ENCODE data around the gene NKG7.

NKG7 gene

DNA sequence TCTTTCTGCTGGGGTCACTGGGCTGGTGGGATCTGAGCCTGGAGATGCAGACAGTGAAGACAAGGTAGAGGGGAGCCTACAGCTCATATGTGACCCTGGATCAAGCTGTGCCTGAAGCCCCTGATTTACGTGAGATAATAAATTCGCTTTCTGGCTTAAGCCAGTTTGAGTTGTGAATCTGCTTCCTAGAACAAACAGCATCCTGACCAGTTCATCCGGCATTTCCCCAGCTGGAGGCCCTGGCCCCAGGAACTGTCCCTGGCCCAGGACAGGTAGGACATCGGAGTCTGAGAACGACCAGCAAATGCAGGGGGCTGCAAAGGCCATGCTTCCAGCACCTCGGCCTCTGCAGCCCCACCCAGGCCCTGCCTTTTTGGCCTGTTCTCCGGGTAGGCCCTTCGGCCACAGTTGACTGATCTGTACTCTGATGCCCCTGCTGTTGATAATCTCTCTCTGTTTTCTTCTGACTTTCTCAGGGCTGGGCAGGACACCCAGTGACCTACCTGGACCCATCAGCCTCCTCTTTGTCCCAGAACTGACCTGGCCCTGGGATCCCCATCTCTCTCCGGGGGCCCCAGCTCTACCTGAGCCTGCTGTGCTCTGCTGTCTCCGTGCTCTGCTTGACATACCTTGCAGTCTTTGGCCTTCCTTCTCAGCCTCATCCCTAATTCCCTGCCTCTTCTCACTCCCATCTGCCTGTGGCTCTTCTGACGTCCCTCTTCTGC is 21.0 kb downstream of the NKG7 start:
- DNase-seq (ENCODE audit: low read depth) = no peak
- TF ChIP-seq CTCF (IDR thresholded peaks at IDR 0.05; ENCODE audit: control insufficient read depth, extremely low read depth, insufficient read depth) = no peak
- no peak overlapping the region for H3K4me3 ChIP-seq (ENCODE audit: low read depth, low read length)

GRCh38 chr19:51347209-51347928 is 25.1 kb downstream of the NKG7 start:
- TF ChIP-seq CTCF (IDR thresholded peaks at IDR 0.05; ENCODE audit: control insufficient read depth, extremely low read depth, insufficient read depth) = no peak

GRCh38 chr19:51346742-51347141 is 25.7 kb downstream of the NKG7 start:
- H3K4me3 ChIP-seq (ENCODE audit: low read depth, low read length) = no peak overlapping the region
- no peak for DNase-seq (ENCODE audit: low read depth)
- 0 out of 2 replicates have a peak, but pooled peaks have one; percentile 5 for TF ChIP-seq CTCF (IDR thresholded peaks at IDR 0.05; ENCODE audit: control insufficient read depth, extremely low read depth, insufficient read depth)

More at GRCh38 chr19:51347209-51347928, 25.1 kb downstream of the NKG7 start:
- no peak overlapping the region for H3K4me3 ChIP-seq (ENCODE audit: low read depth, low read length)
- no peak for DNase-seq (ENCODE audit: low read depth)

DNA sequence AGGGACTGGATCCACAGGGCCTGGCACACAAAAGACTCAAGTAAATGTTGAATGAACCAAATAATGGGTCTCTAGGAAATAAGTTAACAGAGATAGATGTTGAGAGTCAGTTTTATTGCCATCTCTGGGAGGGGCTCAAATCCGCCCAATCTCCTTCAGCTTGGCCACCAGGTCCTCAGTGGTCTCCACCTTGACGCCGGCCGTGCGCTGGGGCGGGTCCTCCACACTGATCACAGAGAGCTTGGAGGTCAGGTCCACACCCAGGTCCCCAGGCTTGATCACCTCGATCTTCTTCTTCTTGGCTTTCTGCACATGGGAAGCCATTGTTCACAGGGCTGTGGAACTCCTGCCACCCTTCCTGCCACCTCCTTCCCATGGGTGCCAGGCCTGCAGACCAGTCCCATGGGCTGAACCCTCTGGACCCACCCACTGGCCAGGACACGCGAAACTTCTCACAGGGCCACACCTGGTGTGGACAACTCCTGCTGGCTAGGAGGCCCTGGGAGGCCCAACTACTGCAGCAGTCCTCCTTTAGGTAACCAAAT is 27.3 kb downstream of the NKG7 start:
- no peak for TF ChIP-seq CTCF (IDR thresholded peaks at IDR 0.05; ENCODE audit: control insufficient read depth, extremely low read depth, insufficient read depth)
- no peak overlapping the region for H3K4me3 ChIP-seq (ENCODE audit: low read depth, low read length)
- no peak for DNase-seq (ENCODE audit: low read depth)

DNA sequence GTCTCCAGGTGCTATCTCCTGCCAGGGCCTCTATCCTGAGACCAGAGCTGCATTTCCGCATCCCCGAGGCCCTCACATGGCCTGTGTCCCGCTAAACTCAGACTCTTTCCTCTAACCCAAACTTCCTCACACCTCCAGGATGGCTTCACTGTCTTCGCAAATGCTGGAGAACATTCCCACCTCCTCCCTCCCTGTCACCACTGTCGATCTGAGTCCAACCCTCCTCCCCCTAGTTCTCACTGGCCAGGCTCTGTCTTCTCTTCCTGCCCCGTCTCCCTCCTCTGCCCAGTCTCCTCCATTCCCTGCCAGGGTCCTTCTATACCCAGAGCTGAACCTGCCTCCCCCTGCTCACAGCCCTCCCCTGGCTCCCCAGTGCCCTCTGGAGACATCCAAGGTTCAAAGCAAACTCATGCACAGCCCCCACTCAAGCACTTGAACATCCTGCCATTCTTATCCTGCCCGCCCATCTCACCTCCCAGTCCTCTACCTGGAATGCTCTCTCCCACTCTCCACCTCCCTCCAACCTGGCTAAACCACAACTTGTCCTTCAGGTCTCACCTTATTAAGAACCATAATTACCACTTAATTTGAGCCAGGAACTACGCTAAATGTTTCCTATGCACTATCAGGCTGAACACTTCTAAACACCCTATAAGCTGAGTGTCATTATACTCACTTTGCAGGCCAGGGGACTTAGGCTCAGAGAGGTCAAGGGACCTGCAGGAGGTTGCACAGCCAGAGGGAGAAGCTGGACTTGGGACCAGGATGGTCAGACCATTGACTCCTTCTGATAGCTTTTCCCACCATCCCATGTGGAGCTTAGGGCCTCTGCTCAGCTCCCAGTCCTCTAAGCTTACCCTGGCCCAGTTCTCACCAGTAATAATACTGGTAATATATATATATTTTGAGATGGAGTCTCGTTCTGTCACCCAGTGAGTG is 29.6 kb downstream of the NKG7 start:
- TF ChIP-seq CTCF (IDR thresholded peaks at IDR 0.05; ENCODE audit: control insufficient read depth, extremely low read depth, insufficient read depth) = no peak
- DNase-seq (ENCODE audit: low read depth) = no peak

DNA sequence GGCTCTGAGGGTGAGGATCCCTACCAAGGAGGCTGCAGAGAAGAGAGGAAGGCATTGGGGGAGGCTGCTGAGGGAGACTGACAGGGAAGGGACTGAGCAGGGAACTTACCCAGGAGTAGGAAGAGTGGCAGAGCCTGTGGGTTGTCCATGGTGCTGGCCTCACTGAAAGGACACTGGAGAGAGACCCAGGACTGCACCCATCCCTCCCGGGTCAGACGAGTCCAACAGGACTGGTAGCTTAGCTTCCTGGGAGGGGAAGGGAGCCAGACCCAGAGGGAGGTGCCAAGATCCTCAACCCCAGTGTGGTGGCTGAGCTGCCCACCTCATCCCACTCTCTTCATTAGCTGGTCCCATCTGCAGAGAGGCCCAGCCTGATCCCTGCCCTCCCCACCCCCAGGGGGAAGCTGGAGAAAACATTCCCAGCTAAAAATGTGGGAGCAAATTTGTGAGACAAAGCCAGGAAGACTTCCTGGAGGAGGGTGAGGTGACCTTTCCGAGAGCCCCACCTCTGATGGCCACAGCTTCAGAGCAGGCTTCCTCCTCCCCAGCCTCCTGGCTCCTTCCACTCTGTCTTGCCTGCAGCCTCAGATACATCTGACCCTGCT is 30.4 kb downstream of the NKG7 start, which contains the start of gene VSIG10L:
Gene VSIG10L, minus strand, starts transcription at position 164 of the 605 bp plus-strand sequence. Its CDS starts 15 bp downstream, at position 149.
- no peak for TF ChIP-seq CTCF (IDR thresholded peaks at IDR 0.05; ENCODE audit: control insufficient read depth, extremely low read depth, insufficient read depth)
- H3K4me3 ChIP-seq (ENCODE audit: low read depth, low read length) = no peak within 1 kb of the TSS
- DNase-seq (ENCODE audit: low read depth) = no peak

More for the DNA sequence above, 29.6 kb downstream of the NKG7 start:
- H3K4me3 ChIP-seq (ENCODE audit: low read depth, low read length) = no peak overlapping the region
